Liver (tissue), 9 donors: Measurements from ENCODE around the gene ALK. TPM values are rescaled to one million over a fixed set of nuclear protein-coding genes. Genes with fewer than 3 reads are reported as not detected.

ENCODE experiments used
- DNase-seq: peaks from one replicate; pipeline ENCODE4 v3.0.0-alpha.2; 2017; ENCODE audit warnings: low spot score
- H3K27ac ChIP-seq, 2 donors: one replicate each; pipeline ENCODE4 v1.7.0; 2013; ENCODE audit warnings: inconsistent platforms in 2 of 2, low read length in 2 of 2, control low read depth in 1 of 2, low read depth in 1 of 2, mild to moderate bottlenecking in 1 of 2
- H3K27me3 ChIP-seq, 4 donors: one replicate each; pipeline versions ENCODE4 v1.6.1 to v1.7.0; 2013; ENCODE audit warnings: low read length in 3 of 4, inconsistent platforms in 1 of 4, mild to moderate bottlenecking in 1 of 4, moderate library complexity in 1 of 4; ENCODE audit not compliant: control insufficient read depth in 4 of 4, insufficient read depth in 4 of 4
- H3K36me3 ChIP-seq, 4 donors: one replicate each; pipeline versions ENCODE4 v1.6.1 to v1.7.0; 2013; ENCODE audit warnings: low read length in 3 of 4, mild to moderate bottlenecking in 3 of 4, low read depth in 1 of 4, moderate library complexity in 1 of 4; ENCODE audit not compliant: control insufficient read depth in 4 of 4, insufficient read depth in 3 of 4
- H3K4me1 ChIP-seq, 4 donors: one replicate each; pipeline versions ENCODE4 v1.6.1 to v1.7.0; 2013; ENCODE audit warnings: low read length in 3 of 4, mild to moderate bottlenecking in 3 of 4, moderate library complexity in 1 of 4; ENCODE audit not compliant: control insufficient read depth in 4 of 4, insufficient read depth in 4 of 4
- H3K4me3 ChIP-seq, 3 donors: one replicate each; pipeline versions ENCODE4 v1.6.1 to v1.7.0; 2013; ENCODE audit warnings: low read length in 3 of 3, control low read depth in 1 of 3, low read depth in 1 of 3, mild to moderate bottlenecking in 1 of 3
- H3K9ac ChIP-seq, 2 donors: one replicate each; pipeline ENCODE4 v1.7.0; 2013; ENCODE audit warnings: low read length in 2 of 2, mild to moderate bottlenecking in 2 of 2, moderate library complexity in 2 of 2, control low read depth in 1 of 2, low read depth in 1 of 2
- H3K9me3 ChIP-seq, 4 donors: one replicate each; pipeline versions ENCODE4 v1.6.1 to v1.7.0; 2013; ENCODE audit warnings: low read length in 3 of 4; ENCODE audit not compliant: control insufficient read depth in 4 of 4
- FOXA2 ChIP-seq: IDR thresholded peaks from 2 replicates; pipeline ENCODE4 v1.6.1; 2016; ENCODE audit warnings: antibody characterized with exemption
- GABPA ChIP-seq, 2 donors: IDR thresholded peaks in 1 of 2; conservative IDR thresholded peaks in 1 of 2; 2 replicates each; pipeline ENCODE4 v1.6.1; 2016; ENCODE audit warnings: antibody characterized with exemption in 2 of 2, mild to moderate bottlenecking in 1 of 2, moderate library complexity in 1 of 2
- HNF4A ChIP-seq, 2 donors: conservative IDR thresholded peaks; 2 replicates each; pipeline ENCODE4 v1.6.1; 2016; ENCODE audit warnings: antibody characterized with exemption in 2 of 2, mild to moderate bottlenecking in 2 of 2
- HNF4G ChIP-seq: IDR thresholded peaks from 2 replicates; pipeline ENCODE4 v1.6.1; 2016; ENCODE audit warnings: antibody characterized with exemption
- JUND ChIP-seq, 2 donors: IDR thresholded peaks; 2 replicates each; pipeline ENCODE4 v1.6.1; 2016; ENCODE audit warnings: antibody characterized with exemption in 2 of 2
- MAX ChIP-seq: IDR thresholded peaks from 2 replicates; pipeline ENCODE4 v1.6.1; 2016; ENCODE audit warnings: antibody characterized with exemption
- NR2F2 ChIP-seq: IDR thresholded peaks from 2 replicates; pipeline ENCODE4 v1.6.1; 2016; ENCODE audit warnings: antibody characterized with exemption
- RAD21 ChIP-seq, 2 donors: IDR thresholded peaks; 2 replicates each; pipeline ENCODE4 v1.6.1; 2016; ENCODE audit warnings: antibody characterized with exemption in 2 of 2, mild to moderate bottlenecking in 2 of 2
- RXRA ChIP-seq, 2 donors: IDR thresholded peaks; 2 replicates each; pipeline ENCODE4 v1.6.1; 2017 to 2018; ENCODE audit warnings: antibody characterized with exemption in 2 of 2, mild to moderate bottlenecking in 1 of 2
- SP1 ChIP-seq: IDR thresholded peaks from 2 replicates; pipeline ENCODE4 v1.6.1; 2018; ENCODE audit warnings: antibody characterized with exemption, mild to moderate bottlenecking
- TAF1 ChIP-seq: conservative IDR thresholded peaks from 2 replicates; pipeline ENCODE4 v1.6.1; 2016; ENCODE audit warnings: antibody characterized with exemption, mild to moderate bottlenecking
- YY1 ChIP-seq: IDR thresholded peaks from 2 replicates; pipeline ENCODE4 v1.6.1; 2016; ENCODE audit warnings: antibody characterized with exemption, mild to moderate bottlenecking
- ZBTB33 ChIP-seq: IDR thresholded peaks from 2 replicates; pipeline ENCODE4 v1.6.1; 2016; ENCODE audit warnings: antibody characterized with exemption
- WGBS: extraction: QIAGEN DNeasy Blood & Tissue Kit; methylation state at CpG from one replicate; pipeline ENCODE4 v1.1.7; 2013; 5-methylcytosine and 5-hydroxymethylcytosine counted together
- polyA plus RNA-seq, 2 donors: library from polyadenylated mRNA; stranded (reverse) in 1 of 2; unstranded in 1 of 2; fragments of 200-250 nt in 1 of 2; fragments of >200 nt in 1 of 2; fragmentation: Nextera tagmentation in 1 of 2; extraction: Ambion mirVana in 1 of 2; gene quantifications; one replicate each; pipeline versions ENCODE4 v1.2.1 to v1.2.3, GENCODE V29; 2013 to 2015
- total RNA-seq, 2 donors: library from RNA; depleted of rRNA; stranded (reverse); fragments of >200 nt; gene quantifications; one replicate each; pipeline ENCODE4 v1.2.3, GENCODE V29; 2014
- TF ChIP-seq, protein P1 (sequence below): IDR thresholded peaks from 2 replicates; pipeline ENCODE4 v1.6.1; 2016; ENCODE audit warnings: antibody characterized with exemption, mild to moderate bottlenecking
- donor health status: healthy.
- donor health status: healthy.
- donor health status: healthy.
- donor health status: healthy.
- donor health status: healthy.

Gene ALK
- total and polyA plus RNA-seq, 4 donors, result under 0.01 TPM; not detected in 3

- WGBS, result 81% methylated on average over 2 of the region's 2 CpGs
These were observed 488.3 kb downstream of the ALK start for GRCh38 chr2:29433128-29433527.

DNA sequence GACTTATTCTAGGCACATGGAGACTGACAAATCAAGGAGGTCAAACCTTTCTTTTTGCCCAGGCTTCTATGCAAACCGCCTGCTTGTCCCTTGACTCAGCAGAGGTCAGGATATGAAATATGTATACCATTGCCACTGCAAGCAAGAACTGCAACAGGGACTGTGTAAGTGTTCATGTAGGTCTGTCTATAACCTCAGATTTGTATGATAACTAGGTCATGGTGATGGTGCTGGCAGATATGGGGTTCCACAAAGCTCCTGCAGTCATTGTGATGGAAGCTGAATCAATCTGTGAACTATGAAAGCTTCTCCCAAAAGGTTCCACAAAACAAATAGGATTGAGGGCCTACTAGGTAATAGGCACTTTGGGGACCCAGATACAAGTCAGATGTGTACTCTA is 489.9 kb downstream of the ALK start:
- DNase-seq, result no peak
- no peak overlapping the region for H3K27ac ChIP-seq
- no peaks in the 10 kb centered on the region for H3K36me3 ChIP-seq
- no peaks in the 10 kb centered on the region for H3K27me3 ChIP-seq
- no peaks in the 10 kb centered on the region for H3K4me1 ChIP-seq
- 92% methylated on average over 1 of the region's 1 CpG for WGBS
- H3K9ac ChIP-seq, result no peak overlapping the region
- H3K4me3 ChIP-seq, result no peak overlapping the region
- no peaks in the 10 kb centered on the region for H3K9me3 ChIP-seq
- no peak for TF ChIP-seq HNF4G
- no peak for TF ChIP-seq FOXA2
- TF ChIP-seq MAX, result no peak
- no peak for TF ChIP-seq GABPA (IDR thresholded peaks at IDR 0.05 in 1 of 2, conservative IDR thresholded peaks at IDR 0.05 in 1 of 2)
- TF ChIP-seq, protein P1, sequence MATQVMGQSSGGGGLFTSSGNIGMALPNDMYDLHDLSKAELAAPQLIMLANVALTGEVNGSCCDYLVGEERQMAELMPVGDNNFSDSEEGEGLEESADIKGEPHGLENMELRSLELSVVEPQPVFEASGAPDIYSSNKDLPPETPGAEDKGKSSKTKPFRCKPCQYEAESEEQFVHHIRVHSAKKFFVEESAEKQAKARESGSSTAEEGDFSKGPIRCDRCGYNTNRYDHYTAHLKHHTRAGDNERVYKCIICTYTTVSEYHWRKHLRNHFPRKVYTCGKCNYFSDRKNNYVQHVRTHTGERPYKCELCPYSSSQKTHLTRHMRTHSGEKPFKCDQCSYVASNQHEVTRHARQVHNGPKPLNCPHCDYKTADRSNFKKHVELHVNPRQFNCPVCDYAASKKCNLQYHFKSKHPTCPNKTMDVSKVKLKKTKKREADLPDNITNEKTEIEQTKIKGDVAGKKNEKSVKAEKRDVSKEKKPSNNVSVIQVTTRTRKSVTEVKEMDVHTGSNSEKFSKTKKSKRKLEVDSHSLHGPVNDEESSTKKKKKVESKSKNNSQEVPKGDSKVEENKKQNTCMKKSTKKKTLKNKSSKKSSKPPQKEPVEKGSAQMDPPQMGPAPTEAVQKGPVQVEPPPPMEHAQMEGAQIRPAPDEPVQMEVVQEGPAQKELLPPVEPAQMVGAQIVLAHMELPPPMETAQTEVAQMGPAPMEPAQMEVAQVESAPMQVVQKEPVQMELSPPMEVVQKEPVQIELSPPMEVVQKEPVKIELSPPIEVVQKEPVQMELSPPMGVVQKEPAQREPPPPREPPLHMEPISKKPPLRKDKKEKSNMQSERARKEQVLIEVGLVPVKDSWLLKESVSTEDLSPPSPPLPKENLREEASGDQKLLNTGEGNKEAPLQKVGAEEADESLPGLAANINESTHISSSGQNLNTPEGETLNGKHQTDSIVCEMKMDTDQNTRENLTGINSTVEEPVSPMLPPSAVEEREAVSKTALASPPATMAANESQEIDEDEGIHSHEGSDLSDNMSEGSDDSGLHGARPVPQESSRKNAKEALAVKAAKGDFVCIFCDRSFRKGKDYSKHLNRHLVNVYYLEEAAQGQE, result no peak
- no peak for TF ChIP-seq RXRA (IDR thresholded peaks at IDR 0.05)

More at GRCh38 chr2:29433128-29433527, 488.3 kb downstream of the ALK start:
- H3K4me1 ChIP-seq, result no peaks in the 10 kb centered on the region
- no peak overlapping the region for H3K9ac ChIP-seq
- no peaks in the 10 kb centered on the region for H3K27me3 ChIP-seq
- no peak overlapping the region for H3K27ac ChIP-seq
- H3K36me3 ChIP-seq, result no peaks in the 10 kb centered on the region
- no peak overlapping the region for H3K4me3 ChIP-seq
- H3K9me3 ChIP-seq, result no peaks in the 10 kb centered on the region
- no peak for DNase-seq
- TF ChIP-seq YY1, result no peak
- TF ChIP-seq ZBTB33, result no peak
- TF ChIP-seq TAF1, result no peak
- no peak for TF ChIP-seq GABPA (IDR thresholded peaks at IDR 0.05 in 1 of 2, conservative IDR thresholded peaks at IDR 0.05 in 1 of 2)
- no peak for TF ChIP-seq SP1
- no peak for TF ChIP-seq RAD21 (IDR thresholded peaks at IDR 0.05)
- no peak for TF ChIP-seq JUND (IDR thresholded peaks at IDR 0.05)
- TF ChIP-seq RXRA (IDR thresholded peaks at IDR 0.05), result no peak
- no peak for TF ChIP-seq MAX
- TF ChIP-seq NR2F2, result no peak
- no peak for TF ChIP-seq HNF4A (conservative IDR thresholded peaks at IDR 0.05)
